ENCODE results near the gene ZNF664.

Gene ZNF664

DNA sequence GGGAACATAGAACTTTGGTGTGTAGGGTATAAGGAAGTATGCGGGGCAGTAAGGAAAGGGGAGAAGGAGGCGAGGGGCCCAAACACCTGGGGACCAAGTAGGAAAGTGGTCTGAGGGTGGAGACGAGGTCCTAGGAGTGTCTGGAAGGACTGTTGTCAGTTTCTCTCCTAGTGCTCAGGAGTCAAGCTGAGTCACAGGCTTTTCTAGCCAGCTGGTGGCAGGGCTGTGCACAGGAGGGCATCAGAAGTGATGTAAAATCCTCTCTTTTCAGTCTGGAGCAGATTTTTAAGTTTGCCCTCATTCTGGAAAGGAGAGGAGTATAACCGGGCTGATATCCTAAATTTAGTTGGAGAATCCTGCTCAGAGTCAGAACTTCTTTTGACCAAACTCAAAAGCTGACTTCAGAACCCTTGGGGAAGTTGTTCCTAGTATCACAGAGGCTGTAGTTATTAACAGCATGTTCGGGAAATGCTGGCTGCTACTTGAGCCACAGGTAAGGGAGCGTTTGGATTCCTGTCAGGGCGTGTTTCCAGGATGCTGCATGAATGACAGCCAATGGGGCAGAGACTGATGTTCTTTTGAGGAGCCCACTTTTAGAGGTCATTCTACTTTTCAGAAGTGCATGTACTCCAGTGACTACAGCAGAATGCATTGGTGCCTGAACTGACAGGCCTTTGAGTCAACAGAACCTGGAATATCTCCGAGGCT lies 19.3 kb downstream of the ZNF664 start:
- DNase-seq, result no peak

DNA sequence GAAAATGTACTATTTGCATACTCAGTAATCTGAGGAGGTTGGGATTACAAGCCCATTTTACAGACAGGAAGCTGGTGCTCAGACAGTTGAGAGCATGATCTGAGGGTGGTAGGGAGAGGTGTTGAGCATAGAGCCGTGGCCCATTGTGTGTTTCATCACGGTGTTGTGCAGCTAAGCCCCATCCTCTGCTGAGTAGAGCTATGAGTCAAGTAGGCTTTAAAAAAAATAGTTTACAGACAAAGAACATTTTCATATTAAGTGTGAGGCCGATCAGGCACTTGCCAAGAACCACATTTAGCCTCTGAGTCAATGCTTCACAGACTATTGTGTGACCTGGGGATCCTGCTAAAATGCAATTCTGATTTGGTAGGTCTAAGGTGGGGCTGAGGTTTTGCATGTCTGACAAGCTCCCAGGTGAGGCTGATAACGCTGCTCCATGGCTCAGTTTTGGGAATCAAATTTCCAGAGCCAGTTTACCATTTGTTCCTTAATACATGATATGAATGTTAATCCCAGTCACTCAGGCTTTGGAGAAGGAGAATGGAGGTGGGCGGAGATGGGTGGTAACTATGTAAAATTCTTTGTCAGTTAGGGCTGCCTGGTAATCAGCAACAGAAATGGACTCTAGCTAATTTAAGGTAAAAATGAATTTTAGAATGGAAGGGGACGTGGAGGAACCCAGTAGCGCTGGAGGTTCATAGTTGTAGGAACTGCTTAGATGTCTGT lies 22.2 kb downstream of the ZNF664 start:
- DNase-seq, result no peak

DNA sequence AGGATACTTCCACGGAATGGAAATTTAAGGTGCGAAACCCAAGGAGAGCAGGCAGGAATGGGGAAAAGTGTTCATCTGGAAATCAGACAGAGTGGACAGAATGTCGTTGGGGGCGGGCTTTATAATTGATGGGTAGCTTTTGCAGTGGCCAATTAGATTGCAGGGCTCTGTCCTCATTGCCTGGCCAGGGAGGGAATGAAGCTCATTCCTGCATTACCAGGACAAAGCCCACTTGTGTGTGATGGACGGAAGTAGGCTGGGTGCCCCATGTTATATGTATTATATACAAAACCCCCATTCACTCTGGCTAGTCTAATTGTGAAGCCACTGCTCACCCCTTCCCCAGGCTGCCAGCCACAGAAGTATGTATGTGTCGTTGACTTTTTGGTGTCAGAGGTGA lies 23.6 kb downstream of the ZNF664 start:
- DNase-seq, result no peak

DNA sequence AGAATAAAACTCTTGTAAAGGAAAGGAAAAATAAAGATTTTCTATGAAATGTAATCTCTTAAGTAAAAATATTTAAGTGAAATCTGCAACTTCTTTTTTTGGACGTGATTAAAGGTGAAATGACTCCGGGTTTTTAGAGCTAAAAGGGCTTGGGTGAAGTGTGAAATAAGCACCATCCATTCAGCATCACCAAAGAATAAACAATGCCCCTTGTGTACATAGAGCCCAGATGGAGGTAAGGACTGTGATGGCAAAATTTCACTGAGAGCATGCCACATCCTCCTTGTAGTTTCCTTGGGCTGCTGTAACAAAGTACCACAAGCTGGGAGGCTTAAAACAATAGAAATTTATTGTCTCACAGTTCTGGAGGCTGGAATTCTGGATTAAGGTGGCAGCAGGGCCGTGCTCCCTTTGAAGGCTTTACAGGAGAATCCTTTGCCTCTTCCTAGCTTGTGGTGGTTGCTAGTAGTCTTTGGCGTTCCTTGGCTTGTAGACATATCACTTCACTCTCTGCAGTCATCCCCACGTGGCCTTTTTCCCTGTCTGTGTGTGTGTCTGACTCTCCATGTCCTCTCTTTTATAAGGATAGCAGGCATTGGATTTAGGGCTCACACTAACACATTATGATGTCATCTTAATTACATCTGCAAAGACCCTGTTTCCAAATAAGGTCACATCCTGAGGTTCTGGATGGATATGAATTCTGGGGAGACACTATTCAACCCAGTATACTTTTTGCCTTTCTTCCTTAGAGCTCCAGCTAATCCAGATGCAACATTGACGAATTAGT lies 24.2 kb downstream of the ZNF664 start:
- no peak for DNase-seq

DNA sequence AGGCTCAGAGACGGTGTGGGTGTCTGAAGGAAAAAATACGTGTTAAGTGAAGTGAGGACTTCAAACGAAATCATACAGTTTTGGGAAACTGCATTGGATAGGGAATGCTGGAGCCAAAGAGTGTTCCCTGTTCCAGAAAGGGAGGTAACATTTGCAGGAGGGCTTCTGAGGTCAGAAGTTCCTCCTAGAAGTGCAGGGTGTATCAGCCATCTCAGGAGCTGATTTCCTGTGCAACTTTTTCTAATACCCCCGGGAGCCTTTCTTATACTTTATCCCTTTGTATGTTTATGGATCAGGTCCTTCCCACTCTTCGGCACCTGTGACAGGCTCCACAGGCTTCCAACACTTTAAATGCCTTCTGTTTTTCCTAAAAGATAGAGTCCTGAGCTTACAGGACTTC lies 24.9 kb downstream of the ZNF664 start:
- no peak for DNase-seq

DNA sequence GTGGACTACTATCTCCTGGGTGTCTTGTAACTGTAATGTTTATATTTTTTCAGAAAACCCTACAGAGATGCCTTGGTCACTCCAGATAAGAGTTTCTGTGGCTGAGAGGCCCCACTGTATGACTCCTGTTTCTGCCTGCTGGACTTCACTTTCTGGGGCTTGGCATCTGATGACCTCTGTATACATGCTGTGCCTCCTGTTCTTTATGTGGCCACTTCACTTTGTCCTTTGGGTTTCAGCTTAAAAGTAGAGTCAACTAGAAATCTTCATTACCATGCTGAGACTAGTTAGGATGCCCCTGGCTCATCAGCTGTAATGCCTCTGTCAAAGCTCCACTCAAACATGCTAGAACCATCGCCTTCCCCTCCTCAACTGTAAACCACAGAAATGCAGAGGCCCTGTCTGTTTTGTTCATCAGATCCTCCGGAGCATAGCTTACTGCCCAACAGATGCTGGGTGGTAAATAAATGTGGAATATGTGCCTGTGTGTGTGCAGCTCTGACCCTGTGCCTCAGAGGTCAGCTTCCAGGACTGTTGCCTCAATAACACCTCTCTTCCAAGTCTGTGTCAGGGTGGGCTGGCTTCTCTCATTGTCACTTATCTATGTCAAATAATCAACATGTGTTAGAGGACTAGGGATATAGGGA lies 25.5 kb downstream of the ZNF664 start:
- no peak for DNase-seq

DNA sequence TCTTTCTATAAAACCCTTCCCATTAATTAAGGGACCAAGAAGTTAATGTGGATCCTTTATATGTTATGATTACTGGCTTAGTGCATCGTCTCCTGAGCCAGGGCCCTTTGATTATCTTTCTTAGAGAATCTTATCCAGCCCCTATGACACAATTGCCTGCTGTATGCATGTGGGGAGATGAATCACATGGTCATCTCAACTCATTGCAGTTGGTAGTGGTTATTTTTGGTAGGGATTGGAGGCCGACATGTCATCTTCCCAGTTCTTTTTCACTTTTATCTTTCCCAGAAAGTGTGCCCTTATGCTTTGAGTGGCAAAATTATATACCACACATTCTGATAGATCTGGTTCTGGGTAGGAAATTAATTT lies 26.0 kb downstream of the ZNF664 start:
- DNase-seq, result no peak

DNA sequence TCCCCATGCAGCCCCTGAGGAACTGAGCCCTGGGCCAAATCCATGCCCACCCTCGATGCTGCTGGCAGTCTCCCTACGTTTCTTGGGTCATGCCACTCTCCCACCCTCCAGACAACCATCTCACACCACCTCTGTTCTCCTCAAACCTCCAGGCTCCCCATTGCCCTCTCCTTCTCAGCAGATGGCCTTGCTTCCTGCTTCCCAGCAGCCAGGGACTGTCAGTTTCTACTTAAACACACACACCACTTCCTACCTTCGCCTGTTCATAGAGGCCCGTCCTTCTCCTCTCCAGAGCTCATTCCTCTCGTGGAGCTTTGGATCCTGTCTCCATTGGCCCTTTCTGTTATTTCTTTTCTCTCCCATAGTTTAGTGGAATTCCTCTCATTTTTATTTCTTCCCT lies 27.1 kb downstream of the ZNF664 start:
- DNase-seq, result no peak

DNA sequence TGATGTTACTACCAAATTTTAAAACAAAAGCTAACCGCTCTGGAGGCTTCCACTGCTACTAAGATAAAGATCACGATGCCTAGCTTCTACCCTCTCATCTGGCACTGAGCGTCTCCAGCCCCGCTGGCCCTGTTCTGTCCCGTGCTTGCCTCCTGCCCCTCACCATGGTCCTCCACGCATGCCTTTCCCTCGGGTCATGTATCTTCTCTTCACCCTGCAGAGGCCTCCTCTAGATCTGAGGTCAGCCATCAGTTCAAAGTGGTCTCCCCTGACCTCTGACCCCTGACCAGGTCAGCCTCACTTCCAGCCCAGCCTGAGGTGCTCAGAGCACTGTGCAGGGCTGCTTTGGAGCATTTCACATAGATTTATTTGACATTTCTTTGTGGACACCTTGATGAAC lies 28.3 kb downstream of the ZNF664 start:
- DNase-seq, result no peak

DNA sequence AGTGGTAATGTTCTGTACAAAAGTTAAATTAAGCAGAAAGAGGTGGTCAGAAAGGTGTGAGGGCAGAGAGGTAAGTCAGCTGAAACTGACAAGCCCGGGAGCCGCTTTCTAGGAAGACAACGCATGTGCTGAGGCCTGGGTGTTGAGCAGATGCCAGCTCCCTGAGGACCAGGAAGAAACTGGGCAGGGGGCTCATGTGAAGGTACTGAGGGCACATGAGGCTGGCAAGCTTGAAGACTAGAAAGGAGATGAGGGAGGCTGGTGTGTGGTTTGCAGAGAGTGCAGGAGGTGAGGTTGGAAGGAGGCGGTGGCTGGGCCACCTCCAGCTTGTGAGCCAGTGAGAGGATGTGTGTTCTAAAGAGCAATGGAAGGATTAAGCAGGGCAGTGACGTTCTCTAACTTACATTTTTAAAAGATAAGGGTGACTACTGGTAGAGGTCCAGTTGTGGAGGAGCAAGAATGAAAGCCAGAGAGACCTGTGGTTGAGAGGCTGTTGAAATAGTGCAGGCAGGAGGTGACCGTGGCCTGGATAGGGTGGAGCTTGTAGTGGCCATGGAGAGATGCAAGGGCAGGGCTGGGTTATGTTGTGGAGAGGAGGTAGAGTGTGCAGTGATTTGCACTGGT lies 29.1 kb downstream of the ZNF664 start:
- DNase-seq, result no peak

DNA sequence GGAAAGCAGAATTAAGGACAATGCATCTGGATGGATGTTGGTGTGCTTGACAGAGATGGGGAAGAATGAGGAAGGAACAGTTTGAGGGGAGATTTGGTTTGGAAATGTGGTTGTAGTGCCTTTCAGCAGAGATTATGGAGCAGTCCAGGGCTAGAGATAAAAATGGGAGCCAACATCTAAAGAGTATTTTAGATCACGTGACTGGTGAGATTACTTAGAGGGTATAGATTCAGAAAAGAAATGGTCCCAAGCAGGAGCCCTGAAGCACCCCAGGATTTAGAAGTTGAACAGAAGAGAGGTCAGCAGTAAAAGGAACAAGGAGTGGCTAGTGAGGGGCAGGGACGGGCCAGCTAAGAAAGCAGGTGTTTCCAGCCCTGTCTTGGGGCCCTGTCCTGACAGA lies 29.6 kb downstream of the ZNF664 start:
- no peak for DNase-seq

DNA sequence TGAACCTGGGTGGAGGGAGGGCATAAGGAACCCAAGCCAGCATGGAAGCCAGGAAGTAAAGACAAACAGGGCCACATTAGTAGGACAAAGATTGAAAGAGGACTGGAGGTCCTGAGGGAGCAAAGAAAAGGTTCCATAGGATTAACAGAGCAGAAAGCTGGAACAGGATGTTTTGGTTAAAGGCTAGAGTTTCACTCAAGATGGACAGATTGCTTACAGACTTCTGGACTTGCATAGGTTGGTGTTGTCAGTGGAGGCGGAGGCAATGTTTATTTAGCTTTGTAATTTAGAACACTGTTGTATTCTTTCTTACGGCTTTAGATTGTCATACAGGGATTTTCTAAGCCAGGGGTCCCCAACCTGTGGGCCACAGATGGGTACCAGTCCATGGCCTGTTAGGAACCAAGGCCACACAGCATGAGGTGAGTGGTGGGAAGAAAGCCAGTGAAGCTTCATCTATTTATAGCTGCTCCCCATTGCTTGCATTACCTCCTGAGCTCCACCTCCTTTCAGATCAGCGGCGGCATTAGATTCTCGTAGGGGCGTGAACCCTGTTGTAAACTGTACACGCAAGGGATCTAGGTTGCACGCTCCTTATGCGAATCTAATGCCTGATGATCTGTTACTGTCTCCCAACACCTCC lies 31.3 kb downstream of the ZNF664 start:
- no peak for DNase-seq

DNA sequence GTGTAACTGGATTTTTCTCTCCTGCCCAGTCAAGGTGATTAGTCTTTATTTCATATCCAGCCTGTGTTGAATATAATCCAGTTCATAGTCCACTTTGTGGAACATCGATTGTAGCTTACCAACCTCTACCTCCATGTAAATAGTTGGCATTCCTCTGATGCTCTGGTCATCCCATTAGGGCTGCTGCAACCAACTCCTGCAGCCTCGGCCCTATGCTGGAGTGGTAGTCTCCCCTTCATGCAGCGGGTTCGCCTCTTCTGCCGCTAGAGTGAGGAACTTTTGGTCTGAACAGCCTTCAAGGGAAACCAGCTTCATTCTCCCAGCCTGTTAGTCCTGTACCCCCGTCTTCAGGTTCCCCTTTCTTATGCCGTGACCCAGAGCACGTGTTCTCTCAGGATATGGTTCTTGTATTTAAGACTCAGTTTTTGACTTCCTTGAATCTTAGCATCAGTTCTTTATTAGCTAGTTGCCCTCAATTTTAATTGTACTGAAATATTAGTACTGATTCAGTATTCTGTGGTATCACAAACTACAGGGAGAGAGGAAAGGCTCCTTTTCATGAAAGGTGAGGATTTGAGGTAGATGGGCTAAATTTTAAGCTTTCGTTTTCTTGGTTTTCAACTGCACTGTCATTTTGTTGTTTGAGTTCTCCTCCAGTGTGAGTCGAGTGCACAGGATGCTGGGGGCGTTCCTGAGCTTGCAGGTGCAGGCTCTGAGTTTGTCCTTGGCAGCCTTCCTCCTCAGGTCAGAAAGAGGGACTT lies 33.2 kb downstream of the ZNF664 start:
- DNase-seq, result no peak

DNA sequence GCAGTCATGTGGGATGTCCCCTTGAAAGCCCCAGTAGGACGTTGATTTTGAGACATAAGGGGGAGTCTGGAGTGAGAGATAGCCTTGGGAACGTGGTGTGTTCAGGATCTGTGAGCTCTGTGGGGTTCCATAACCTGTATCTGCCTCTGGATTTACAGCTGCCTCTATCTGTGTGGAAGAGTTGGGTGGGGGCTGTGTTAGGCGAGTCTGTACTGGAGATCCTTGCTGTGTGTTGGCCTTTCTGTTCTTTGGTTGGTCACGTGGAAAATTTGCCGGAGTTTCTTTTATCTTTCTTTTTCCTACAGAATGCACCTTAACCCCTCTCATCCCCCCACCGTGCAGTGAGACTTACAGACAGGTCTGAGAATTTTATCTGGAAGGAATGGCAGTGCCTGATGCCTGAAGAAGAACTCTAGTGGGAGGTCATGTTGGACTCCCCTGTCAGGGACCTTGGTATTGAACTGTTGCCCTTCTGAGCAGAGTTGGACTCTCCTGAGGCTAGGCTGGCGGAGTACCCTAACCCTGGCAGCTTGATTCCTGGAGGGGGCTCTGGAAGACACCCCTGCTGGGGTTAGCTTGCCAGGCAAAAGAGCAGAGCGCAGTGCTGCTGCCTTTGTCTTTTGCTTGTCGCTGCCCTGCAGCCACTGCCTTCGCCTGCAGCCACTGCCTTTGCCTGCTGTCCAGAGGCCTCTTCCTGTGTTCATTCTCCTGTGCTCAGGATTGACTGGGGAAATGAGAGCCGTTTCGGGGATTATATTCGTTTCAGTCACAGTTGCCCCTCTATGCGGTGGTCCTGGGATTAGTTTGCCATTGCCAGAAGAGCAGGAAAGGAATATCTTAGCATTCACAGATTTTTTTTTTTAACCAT lies 34.1 kb downstream of the ZNF664 start:
- no peak for DNase-seq

DNA sequence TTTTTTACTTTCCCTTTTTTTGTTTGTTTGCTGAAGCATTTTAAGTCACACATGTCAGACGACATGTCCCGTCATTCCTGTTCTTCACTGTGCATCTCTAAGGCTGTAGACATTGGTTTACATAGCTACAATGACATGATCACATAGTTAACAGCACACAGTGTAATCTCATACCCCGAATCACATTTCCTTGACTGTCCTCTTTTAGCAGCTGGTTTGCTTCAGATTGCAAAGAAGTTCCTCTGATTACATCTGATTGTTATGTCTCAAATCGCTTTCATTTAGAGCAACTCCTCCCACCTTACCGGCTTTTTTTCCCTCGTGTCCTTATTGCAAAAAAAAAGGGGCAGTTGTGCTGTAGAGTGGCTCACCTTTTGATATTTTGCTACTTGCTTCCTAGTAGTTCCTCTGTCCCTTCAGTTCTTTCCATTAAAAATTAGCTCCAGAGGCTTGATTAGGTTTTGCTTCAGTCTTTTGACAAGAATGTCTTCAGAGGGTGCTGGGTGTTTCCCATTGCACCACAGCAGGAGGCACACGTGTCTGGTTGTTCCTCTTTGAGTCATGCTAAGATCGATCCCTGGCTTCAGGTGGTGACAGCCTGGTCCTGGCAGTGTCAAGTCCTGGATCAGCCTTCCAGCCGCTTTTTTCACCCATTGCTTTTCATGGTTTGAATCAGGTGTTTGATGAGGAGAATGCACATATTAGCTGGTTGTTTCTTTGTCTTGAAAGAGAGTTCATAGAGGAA lies 35.0 kb downstream of the ZNF664 start:
- DNase-seq, result no peak

DNA sequence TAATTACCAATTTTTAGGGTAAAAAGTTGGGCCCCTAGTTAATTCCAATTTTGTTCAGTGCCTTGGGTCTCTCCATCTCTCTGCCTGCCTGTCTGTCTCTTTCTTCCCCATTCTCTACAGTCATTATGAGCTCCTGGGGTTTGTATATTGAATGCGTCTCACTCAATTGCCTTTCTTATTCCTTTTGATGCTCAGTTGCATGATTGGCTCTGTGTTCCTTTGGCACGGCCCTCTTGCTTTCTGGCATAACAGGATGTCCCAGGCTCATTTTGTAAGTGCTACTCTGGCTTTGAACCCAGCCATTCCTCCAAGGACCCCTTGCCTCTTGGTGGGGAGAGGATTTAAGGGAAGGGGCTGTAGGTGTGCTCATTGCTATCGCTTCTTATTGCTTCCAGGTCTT lies 35.6 kb downstream of the ZNF664 start:
- no peak for DNase-seq

DNA sequence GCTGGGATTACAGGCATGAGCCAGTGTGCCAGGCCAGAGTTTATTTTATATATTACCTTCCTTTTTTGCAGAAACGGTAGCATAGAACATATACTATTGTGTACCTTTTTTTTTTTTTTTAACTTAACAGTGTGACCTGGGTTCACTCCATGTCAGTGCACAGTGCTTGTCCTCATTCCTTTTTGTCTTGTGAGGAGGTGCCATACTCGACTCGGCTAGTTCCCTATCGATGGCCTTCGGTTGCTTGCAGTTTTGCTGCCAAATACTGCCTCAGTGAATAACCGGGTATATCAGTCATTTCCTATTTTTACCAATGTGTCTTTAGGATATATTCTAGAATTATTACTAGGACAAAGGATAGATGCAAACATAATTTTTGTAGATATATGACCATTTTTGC lies 36.8 kb downstream of the ZNF664 start:
- no peak for DNase-seq

DNA sequence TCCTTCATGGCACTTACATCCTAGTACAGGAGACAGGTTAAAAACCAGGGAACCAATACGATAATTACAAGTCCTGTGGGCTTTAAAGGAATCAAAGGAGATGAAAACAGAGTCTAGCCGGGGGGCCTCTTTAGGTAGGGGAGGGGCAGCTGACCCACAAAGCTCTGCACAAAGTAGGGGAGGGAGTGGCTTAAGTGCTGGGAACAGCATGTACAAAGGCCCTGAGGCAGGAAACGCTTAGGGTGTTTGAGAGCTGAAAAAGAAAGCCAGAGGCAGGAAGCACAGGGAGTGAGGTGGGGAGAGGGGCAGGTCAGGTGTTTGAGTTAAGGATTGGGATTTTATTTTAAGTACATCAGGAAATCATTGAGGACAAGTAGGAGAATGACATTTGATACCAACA lies 37.7 kb downstream of the ZNF664 start:
- no peak for DNase-seq

DNA sequence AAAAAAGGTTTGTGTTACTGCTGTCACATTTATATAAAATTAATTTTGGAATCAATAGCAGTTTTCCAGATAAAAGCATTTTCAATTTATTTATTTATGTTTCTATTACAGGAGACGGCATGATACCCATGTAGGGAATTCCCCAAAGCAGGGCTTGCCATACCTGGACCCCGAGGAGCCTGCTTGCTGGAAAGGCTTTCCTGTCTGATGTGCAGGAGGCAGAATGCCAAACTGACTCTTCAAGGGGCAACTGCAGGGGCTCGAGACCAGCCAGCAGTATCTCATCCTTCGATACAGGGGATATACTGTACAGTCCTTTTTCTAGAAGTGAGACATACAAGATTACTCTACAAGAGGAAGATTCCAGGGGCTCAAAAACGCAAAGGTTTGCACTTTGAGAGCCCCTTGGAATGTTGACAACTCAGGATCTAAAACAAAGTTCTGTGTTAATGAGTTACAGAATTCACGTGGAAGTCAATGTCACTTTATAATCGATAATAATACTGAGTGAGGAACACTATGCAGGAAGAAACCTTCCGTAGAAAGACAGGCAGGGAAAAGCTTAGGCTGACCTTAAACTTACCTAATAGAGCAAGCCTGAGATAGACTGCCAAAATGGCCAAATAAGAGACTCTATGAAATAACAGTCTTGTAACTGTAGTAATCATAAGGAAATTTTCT lies 38.6 kb downstream of the ZNF664 start:
- DNase-seq, result no peak

Data from stimulated activated CD4-positive, alpha-beta T cell treated with anti-CD3 and anti-CD28 coated beads, Interleukin-2, amount 100 ng/mL, for 48 hours (primary cell).